Cardiac fibroblast (primary cell): Measurements from ENCODE around the gene VPS16.

Experiments
- DNase-seq, 2 donors: peaks; one replicate each; pipeline versions ENCODE4 v3.0.0 to v3.0.0-alpha.2; 2010; ENCODE audit warnings: low read depth in 2 of 2
- H3K4me3 ChIP-seq, 2 donors: replicated peaks in 1 of 2; 1 replicate in 1 of 2; 2 replicates in 1 of 2; pipeline ENCODE4 v1.5.1; 2011; ENCODE audit warnings: low read depth in 2 of 2, low read length in 2 of 2, mild to moderate bottlenecking in 2 of 2, moderate library complexity in 1 of 2
- CTCF ChIP-seq: IDR thresholded peaks from one replicate; pipeline ENCODE4 v1.5.1; 2011; ENCODE audit warnings: low read depth, mild to moderate bottlenecking, low read length, inconsistent platforms

The VPS16 gene

GRCh38 chr20:2840967-2841531 is 504 bp downstream of the VPS16 start:
- H3K4me3 ChIP-seq: peak overlapping the region; percentile 88 to 92
- no peak for TF ChIP-seq CTCF
- DNase-seq: peak; percentile 62 to 85

GRCh38 chr20:2845607-2846006 is 5.1 kb downstream of the VPS16 start:
- no peak for DNase-seq
- H3K4me3 ChIP-seq: no peak overlapping the region
- no peak for TF ChIP-seq CTCF

- no peak overlapping the region for H3K4me3 ChIP-seq
- TF ChIP-seq CTCF: no peak
- no peak for DNase-seq
Observed at GRCh38 chr20:2846698-2847097, 6.2 kb downstream of the VPS16 start.

- no peak for TF ChIP-seq CTCF
- no peak overlapping the region for H3K4me3 ChIP-seq
- DNase-seq: no peak
Observed at GRCh38 chr20:2847802-2848201, 7.3 kb downstream of the VPS16 start.

GRCh38 chr20:2849529-2849928 is 9.0 kb downstream of the VPS16 start:
- H3K4me3 ChIP-seq: no peak overlapping the region
- no peak for DNase-seq
- TF ChIP-seq CTCF: no peak

- DNase-seq: no peak
- TF ChIP-seq CTCF: no peak
Observed at GRCh38 chr20:2851086-2851485, 10.5 kb downstream of the VPS16 start.

GRCh38 chr20:2858591-2858990 is 18.0 kb downstream of the VPS16 start:
- H3K4me3 ChIP-seq: no peak overlapping the region
- TF ChIP-seq CTCF: no peak
- DNase-seq: no peak

More at GRCh38 chr20:2851086-2851485, 10.5 kb downstream of the VPS16 start:
- no peak overlapping the region for H3K4me3 ChIP-seq
